Measurements from ENCODE around the gene GCNT1.

DNA sequence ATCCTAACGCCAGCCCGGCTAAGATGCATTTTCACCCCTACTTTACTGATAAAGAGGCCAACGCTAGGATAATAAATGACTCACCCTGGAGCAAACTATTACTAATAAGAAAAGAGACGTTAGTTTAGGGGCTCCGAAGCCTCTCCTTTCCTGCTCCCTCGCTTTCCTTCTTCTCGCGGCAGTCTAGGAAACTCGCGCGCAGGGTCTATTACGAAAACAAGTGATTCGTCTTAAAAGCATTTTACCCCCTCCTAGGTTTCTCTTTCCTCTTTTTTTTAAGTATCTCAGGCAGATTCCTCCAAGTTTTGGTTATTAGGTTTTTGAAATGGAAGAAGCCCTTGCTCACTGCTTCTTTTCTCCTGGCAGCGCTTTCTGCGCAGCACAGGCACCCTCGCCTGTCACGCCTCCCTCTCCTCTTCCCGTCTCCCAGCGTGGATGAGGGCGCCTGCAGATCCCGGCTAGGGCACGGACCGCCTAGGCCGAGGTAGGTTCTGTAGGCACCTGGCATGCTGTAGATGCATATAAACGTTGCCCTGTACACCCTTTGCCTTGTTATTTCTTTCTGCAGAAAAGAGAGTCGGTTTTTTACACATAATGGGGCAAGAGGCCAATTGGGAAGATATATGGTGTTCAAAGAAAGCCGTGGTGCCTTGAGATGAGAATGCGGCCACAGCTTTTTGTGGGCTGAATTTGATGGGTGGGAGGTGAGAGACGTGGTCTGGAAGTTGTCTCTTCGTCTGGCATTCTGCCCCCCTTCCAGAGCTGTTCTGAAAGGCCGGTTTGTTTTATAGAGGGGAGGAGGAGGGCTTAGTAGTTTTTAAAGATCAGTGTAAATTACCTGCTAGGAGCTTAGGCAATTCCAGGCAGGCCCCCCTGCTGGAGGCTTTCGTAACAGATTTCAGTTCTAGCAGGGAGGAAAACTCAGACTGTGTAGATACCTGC lies 983 bp downstream of the GCNT1 start:
- TF ChIP-seq, protein P1, sequence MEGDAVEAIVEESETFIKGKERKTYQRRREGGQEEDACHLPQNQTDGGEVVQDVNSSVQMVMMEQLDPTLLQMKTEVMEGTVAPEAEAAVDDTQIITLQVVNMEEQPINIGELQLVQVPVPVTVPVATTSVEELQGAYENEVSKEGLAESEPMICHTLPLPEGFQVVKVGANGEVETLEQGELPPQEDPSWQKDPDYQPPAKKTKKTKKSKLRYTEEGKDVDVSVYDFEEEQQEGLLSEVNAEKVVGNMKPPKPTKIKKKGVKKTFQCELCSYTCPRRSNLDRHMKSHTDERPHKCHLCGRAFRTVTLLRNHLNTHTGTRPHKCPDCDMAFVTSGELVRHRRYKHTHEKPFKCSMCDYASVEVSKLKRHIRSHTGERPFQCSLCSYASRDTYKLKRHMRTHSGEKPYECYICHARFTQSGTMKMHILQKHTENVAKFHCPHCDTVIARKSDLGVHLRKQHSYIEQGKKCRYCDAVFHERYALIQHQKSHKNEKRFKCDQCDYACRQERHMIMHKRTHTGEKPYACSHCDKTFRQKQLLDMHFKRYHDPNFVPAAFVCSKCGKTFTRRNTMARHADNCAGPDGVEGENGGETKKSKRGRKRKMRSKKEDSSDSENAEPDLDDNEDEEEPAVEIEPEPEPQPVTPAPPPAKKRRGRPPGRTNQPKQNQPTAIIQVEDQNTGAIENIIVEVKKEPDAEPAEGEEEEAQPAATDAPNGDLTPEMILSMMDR (conservative IDR thresholded peaks at IDR 0.05): peak; percentile 44; the same call in 1 of the 2 replicates
- TF ChIP-seq EZH2 (IDR thresholded peaks at IDR 0.05; ENCODE audit: low read depth): no peak

All from PC-9 (cell line).